Activated T-cell treated with anti-CD3 and anti-CD28 coated beads, Interleukin-2, amount 50 U/mL, for 48 hours (primary cell): Measurements from ENCODE around the gene MEF2D.

Source experiments
- DNase-seq, 2 experiments: peaks; one replicate each; pipeline ENCODE4 v3.0.0-alpha.2; 2020

MEF2D gene

DNA sequence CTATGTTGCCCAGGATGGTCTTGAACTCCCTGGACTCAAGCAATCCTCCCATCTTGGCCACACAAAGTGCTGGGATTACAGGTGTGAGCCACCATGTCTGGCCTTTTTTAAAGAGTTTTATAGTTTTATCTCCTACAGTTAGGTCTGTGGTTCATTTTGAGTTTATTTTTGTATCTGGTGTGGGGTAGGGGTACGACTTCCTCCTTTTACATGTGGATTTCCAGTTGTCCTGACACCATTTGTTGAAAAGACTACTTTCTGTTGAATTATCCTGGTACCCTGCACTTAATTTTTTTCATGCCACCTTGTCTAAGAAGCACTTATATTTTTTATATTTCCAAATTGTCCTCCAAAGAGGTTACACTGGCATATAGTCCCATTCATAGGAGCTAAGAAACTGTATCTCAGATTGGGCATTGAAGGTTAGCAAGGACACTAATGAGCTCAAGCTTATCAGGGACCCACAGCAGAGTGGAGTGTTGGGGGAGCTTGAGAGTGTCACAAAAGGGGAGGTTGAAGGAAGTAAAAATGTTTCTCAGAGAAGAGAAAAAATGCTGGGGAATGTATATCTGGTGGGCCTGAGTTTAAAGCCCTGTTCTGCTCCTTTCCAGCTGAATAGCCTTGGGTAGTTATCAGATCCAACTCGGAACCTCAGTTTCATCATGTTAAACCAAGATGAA is 23.4 kb upstream of the MEF2D start:
- DNase-seq: no peak

DNA sequence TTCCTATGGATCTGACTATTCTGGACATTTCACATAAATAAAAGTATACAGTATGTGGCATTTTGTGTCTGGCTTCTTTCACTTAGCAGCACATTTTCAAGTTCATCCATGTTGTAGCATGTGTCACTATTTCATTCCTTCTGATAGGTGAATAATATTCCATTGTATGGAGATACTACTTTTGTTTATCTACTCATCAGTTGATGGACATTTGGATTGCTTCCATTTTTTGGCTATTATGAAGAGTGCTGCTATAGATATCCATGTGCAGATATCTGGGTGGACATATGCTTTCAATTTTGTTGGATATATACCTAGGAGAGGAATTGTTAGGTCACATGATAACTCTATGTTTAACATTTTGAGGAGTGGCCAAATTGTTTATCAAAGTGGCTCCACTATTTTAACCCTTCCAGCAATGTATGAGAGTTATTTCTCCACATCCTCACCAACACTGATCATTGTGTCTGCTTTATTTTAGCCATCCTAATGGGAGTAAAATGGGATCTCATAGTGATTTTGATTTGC is 21.9 kb upstream of the MEF2D start:
- DNase-seq: no peak

DNA sequence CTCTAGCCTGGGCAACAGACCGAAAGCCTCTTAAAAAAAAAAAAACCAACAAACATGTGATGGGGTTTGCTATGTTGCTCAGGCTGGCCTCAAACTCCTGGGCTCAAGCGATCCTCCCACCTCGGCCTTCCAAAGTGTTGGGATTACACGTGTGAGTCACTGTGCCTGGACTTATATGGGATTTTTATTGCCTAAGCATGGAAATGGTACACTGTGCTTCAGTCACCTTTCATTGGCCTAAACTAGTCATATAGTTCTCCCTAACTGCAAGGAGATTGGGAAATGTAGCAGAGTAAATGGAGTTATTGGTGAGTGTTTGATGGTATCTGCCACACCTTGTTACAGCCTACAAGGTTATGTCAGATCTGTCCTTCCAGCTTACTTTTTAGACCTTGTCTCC is 17.2 kb upstream of the MEF2D start:
- DNase-seq: no peak

GRCh38 chr1:156516821-156517220 is 16.2 kb upstream of the MEF2D start:
- no peak for DNase-seq

DNA sequence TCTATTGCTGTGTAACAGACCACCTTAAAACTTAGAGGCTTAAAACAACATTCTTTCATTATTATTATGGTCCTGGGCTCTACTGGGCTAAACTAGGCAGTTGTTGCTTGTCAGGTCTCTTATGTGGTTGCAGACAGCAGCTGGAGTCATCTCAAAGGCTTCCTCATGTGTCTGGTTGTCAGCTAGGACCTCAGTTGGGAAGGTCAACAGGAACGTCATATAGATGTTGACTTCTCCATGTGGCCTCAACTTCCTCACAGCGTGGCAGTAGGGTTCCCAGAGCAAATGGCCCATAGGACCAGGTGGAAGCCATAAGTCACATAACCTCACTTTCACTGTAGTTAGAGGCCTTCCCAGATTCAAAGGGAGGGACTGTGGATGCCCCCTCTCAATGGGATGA is 15.4 kb upstream of the MEF2D start:
- no peak for DNase-seq

GRCh38 chr1:156513185-156513584 is 12.6 kb upstream of the MEF2D start:
- no peak for DNase-seq

DNA sequence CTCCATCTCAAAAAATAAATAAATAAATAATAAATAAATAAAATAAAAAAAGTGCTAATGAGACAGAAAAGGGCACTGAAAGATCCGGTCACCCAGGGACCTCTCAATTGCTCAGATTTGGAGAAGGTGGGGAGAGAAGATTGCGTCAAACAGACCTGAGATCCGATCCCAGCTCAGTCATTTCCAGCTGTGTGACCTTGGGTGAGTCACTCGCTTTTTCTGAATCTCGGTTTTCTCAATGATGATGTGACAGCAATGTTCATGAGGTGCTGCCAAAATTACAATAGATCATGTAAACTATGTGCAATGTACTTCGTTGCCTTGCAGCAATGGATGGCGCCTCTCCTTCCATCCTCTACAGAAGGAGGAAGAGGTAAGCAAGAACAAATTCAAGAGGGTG is 11.1 kb upstream of the MEF2D start:
- peak; percentile 53 to 64 for DNase-seq

GRCh38 chr1:156510709-156511108 is 10.1 kb upstream of the MEF2D start:
- no peak for DNase-seq

GRCh38 chr1:156509424-156510034 is 9.0 kb upstream of the MEF2D start:
- no peak for DNase-seq

DNA sequence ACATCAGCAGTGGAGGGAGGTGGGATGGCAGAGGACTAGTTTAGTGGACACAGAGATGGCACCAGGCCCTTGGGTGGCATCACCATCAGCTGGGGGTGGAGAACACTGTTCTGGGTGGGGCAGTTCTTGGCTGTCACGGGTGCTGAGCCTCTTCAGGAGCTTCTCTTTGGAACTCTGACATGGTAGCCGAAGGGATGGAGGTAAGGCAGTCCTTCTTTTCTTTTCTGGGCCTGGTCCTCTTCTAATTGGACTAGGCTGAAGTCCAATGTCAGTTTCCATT is 8.3 kb upstream of the MEF2D start:
- DNase-seq: no peak

- no peak for DNase-seq
Measured at GRCh38 chr1:156508205-156508954, 7.8 kb upstream of the MEF2D start.

- no peak for DNase-seq
Measured at GRCh38 chr1:156506450-156506849, 5.9 kb upstream of the MEF2D start.

DNA sequence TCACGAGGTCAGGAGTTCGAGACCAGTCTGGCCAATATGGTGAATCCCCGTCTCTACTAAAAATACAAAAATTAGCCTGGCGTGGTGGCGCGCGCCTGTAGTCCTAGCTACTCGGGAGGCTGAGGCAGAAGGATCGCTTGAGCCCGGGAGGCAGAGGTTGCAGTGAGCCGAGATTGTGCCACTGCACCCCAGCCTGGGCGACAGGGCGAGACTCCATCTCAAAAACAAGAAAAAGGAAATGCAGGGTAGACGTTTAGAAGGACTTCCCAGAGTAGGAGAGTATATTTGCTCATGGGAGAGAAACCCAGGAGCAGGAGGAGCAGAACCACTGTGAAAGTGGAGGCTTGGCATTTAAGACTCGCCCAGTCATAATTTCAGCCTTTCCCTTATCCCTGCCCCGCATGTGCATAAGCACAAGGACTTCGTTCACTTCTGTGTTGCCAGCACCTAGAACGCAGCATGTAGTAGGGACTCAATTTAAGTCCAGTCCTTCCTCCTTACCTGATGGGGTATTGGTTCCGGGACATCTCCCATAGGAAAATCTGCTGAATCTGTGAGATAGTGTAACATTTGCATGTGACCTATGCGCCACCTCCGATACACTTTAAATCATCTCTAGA is 5.2 kb upstream of the MEF2D start:
- DNase-seq: peak in 1 of 2 experiments; percentile 18

- DNase-seq: peak; percentile 96 to 97
Measured at GRCh38 chr1:156504821-156505678, 4.5 kb upstream of the MEF2D start.

GRCh38 chr1:156504438-156504813 is 3.9 kb upstream of the MEF2D start:
- no peak for DNase-seq

GRCh38 chr1:156503698-156504437 is 3.3 kb upstream of the MEF2D start:
- DNase-seq: no peak

DNA sequence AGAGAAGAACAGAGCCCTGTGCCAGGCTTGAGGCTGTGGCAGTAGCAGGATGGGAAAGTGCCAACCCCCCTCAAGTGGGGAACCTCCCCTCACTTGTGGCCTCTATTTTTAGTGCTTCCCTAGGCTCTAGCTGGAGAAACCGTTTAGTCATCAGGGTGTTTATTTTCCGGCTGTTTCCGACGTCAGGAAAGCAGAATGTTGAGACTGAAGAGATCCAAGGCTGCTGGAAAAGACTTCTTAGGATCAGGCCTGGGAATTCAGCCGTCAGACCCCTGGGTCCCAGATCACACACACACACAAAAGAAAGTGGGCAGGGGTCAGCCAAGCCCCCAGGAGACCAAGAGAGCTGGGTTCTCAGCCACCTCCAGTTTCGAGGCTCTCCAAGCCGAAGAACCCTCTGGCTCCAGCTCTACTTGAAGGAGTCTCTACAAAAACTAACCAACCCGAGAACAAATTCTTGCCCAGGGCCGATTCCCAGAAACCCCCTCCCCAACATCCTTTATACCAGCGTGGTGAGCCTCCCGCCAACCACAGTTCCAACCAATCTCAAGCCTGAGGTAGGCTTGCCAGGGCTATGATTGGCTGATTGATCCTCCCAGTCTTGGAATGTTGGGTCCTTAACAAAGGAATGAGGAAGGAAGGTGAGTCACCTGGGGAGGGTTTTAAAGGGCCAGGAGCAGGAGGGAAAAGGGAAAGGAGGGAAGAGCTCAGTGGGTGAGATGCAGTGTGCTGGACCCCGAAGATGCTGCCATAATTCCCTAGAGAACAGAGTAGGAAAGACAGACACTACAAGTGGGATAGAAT is 2.5 kb upstream of the MEF2D start:
- no peak for DNase-seq

GRCh38 chr1:156502391-156502893 is 1.9 kb upstream of the MEF2D start:
- no peak for DNase-seq

GRCh38 chr1:156500793-156501506 is 375 bp upstream of the MEF2D start:
- DNase-seq: peak; percentile 94 to 96

DNA sequence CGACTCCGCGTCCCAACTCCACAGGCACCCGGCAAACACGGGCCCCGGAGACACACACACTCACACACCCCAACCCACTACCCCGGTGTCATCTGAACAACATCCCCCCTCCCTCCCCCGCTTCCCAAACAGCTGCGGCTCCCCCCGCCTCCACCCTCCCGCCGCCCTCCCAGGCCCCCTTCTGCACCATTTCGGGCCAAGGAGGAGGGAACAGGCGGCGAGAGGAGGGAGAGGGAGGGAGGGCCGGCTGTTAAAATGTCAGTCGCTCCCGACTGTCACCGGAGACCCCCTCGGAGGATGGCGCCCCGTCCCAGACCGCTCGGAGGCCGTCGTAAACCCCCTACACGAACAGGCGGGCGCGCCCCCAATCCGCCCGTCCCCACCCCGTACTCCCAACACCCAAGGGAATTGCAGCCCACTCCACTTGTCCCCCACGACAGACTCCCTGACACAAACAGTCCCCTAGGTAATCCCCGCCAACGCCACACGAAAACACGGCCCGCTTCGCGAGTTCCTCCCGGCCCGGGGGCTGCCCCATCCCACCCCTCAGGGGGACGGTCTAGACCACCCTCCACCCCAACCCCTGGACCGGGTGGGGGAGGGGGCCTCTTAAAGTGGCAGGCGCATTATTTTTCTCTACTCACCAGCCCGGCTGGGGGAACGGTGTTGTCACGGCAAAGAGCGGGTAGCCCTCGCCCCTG is 583 bp downstream of the MEF2D start:
- peak; percentile 51 to 63 for DNase-seq
